LNCaP clone FGC (cell line): Measurements from ENCODE around the gene RASGRP2.

Source experiments
- DNase-seq: peaks from one replicate; pipeline ENCODE4 v3.0.0-alpha.2; 2011; ENCODE audit warnings: low read depth
- H3K4me3 ChIP-seq: 2 replicates; pipeline ENCODE4 v1.5.1; 2011; ENCODE audit warnings: mild to moderate bottlenecking, low read depth, low read length, control low read depth
- CTCF ChIP-seq: IDR thresholded peaks from 2 replicates; pipeline ENCODE4 v1.5.1; 2012; ENCODE audit warnings: mild to moderate bottlenecking; ENCODE audit not compliant: control insufficient read depth, insufficient read depth; ENCODE audit errors: extremely low read depth

RASGRP2 gene

DNA sequence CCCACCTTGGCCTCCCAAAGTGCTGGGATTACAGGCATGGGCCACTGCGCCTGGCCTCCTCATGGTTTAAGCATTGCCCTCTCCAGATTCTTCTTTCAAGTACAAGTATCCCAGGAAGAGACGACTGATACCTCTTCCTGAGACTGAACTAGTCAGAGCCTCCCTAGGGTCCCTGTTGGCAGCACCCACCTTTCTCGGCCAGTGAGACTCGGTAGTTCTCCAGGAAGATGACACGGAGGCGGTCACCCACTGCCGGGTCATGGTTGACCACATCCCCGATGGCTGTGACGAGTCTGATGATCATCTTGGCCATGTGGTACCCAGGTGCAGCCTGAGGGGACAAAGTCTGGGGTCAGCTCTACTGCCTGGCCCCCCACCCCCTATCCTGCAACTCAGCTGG is 7.2 kb upstream of the RASGRP2 start:
- no peak for DNase-seq
- TF ChIP-seq CTCF: no peak
- no peak overlapping the region for H3K4me3 ChIP-seq

DNA sequence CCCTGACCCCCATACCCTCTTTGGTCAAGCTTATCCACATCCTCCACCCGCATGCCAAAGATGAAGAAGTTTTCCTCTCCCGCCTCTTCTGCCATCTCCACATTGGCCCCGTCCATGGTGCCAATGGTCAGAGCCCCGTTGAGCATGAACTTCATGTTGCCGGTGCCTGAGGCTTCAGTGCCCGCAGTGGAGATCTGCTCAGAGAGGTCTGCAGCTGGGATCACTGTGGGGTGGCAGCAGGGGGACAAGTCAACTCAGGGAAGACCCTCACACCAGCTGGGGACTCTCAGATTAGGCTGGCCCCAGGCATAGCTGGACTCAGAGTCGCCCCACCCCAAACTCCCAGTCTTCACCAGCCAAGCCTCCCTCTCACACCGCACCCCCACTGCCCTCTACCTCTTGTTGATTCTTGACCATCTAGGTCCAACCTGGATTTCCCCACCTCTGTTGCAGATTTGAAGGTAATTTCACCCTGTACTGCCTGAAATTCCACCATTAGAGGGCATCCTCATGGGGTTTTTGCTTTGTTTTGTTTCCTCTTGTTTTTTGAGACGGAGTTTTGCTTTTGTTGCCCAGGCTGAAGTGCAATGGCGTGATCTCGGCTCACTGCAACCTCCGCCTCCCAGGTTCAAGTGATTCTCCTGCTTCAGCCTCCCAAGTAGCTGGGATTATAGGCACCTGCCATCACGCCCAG is 6.6 kb upstream of the RASGRP2 start:
- H3K4me3 ChIP-seq: no peak overlapping the region
- no peak for DNase-seq
- TF ChIP-seq CTCF: no peak

DNA sequence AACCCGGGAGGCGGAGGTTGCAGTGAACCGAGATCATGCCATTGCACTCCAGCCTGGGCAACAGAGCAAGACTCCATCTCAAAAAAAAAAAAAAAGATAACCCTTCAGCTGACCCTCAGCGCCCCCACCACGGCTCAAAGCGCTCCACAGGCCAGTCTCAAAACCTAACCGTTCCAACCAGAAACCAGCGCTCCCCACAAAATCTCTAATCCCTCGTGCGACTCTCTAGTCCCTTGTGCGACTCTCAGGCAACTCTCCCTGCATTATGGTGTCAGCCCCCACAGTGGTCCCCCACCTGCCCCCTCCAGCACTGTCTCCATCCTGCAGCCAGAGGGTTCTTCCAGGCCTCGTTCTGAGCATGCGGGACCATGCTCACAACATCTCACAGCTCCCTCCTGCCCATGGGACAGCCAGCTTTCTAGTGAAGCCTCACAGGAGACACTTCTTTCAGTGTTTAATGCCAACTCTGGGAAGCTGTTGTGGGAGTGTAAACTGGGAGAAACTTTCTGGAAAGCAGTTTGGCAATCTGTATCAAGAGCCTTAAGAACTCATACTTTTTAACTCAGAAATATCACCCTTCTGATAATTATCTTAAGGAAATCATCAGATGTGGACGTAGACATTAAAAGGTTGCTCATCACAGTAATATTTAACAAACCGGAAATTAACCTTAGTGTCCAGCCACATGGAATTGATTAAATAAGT is 4.2 kb upstream of the RASGRP2 start:
- TF ChIP-seq CTCF: no peak
- DNase-seq: no peak

GRCh38 chr11:64746486-64746885 is 2.5 kb upstream of the RASGRP2 start:
- TF ChIP-seq CTCF: no peak
- DNase-seq: no peak
- no peak overlapping the region for H3K4me3 ChIP-seq

More for the DNA sequence above, 4.2 kb upstream of the RASGRP2 start:
- no peak overlapping the region for H3K4me3 ChIP-seq

DNA sequence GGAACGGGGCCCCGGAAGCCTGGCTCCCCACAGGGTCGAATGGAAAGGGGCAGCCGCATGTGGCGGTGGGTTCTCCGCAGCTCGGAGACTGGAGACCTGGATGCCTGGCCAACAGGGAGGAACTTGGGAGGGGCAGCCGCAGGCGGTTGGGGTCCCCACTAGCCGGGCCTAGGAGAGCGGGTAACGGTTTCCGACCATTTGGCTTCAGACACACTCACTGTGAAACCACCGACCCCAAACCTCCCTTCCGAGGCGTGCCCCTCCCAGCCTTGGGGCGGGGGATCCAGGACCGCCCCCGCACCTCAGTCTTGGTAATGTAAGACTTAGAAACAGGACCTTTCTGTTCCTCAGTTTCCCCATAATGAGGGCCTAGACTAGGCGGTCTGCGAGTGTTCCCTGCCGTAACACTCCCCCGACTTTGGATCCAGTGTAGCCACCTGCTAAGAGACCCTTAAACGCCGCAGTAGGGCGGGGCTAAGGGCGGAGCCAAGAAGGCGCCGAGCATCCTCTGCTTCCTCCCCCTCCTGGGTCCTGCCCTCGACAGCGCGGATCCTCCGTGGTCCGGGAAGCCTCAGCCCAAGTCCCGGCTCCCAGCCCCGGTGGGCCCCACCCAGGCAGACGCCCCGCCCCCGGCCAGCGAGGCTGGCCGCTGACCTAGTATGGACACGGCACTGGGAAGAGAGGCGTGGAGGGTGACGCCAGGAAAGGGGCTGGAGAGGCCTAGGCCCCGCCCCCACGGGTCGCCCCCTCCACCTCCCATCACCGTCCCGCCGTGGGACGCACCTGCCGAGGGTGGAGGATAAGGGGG is 1.8 kb upstream of the RASGRP2 start:
- TF ChIP-seq CTCF: no peak
- DNase-seq: no peak
- H3K4me3 ChIP-seq: no peak overlapping the region

DNA sequence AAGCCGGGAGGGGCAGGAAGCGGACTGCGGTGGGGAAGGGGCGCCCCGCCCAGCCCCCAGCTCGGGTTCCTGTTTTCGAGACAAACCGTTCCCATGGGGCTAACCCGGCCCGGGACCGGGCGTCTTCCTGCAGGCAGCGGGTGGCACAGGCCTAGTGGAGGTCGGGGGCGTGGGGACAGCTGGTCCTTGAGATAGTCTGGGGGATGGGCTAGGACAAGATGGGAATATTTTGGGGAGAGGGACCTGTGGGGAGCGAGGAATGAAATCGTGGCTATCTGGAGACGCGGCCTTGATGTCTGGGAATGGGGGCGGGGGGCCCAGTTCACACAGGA is 1.2 kb upstream of the RASGRP2 start:
- no peak for TF ChIP-seq CTCF
- no peak overlapping the region for H3K4me3 ChIP-seq
- no peak for DNase-seq
